AG10803 (cell line): ENCODE results near the gene CDC42SE2.

ENCODE experiments used
- DNase-seq: peaks from one replicate; pipeline ENCODE4 v3.0.0; 2010; ENCODE audit warnings: low read depth
- H3K4me3 ChIP-seq: 2 replicates; pipeline ENCODE4 v1.5.1; 2011; ENCODE audit warnings: mild to moderate bottlenecking, low read length, control low read depth
- CTCF ChIP-seq: conservative IDR thresholded peaks from 2 replicates; pipeline ENCODE4 v1.5.1; 2011; ENCODE audit warnings: mild to moderate bottlenecking, low read length, control low read depth, inconsistent platforms

CDC42SE2 gene

GRCh38 chr5:131431794-131432193 is 167.9 kb downstream of the CDC42SE2 start:
- H3K4me3 ChIP-seq = no peak overlapping the region
- TF ChIP-seq CTCF = no peak
- no peak for DNase-seq

GRCh38 chr5:131433109-131433508 is 169.3 kb downstream of the CDC42SE2 start:
- no peak for TF ChIP-seq CTCF
- DNase-seq = no peak
- H3K4me3 ChIP-seq = no peak overlapping the region

- no peak for TF ChIP-seq CTCF
- H3K4me3 ChIP-seq = no peak overlapping the region
- no peak for DNase-seq
Observed at GRCh38 chr5:131436081-131436480, 172.2 kb downstream of the CDC42SE2 start.

- H3K4me3 ChIP-seq = no peak overlapping the region
- peak; percentile 44 for DNase-seq
- TF ChIP-seq CTCF = no peak
Observed at GRCh38 chr5:131441184-131441583, 177.3 kb downstream of the CDC42SE2 start.
